Measurements from ENCODE around the gene CROCC.

CROCC gene

DNA sequence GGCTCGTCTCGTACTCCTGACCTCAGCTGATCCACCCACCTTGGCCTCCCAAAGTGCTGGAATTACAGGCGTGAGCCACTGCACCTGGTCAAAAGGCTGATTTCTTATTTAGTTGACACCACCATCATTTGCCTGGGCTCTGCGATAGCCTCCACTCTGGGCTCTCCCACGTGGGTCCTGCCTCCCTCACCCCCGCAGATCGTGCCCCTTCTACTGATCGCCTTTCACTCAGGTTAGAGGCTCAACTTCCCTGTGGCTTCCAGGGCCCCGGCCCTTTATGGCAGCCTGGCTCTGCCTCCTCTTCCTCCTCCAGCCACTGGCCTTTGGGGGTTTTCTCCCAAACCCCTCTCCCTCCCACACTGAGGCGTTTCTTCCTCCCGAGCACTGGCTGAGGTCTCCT, 61.2 kb downstream of the CROCC start:
- TF ChIP-seq, protein P1, sequence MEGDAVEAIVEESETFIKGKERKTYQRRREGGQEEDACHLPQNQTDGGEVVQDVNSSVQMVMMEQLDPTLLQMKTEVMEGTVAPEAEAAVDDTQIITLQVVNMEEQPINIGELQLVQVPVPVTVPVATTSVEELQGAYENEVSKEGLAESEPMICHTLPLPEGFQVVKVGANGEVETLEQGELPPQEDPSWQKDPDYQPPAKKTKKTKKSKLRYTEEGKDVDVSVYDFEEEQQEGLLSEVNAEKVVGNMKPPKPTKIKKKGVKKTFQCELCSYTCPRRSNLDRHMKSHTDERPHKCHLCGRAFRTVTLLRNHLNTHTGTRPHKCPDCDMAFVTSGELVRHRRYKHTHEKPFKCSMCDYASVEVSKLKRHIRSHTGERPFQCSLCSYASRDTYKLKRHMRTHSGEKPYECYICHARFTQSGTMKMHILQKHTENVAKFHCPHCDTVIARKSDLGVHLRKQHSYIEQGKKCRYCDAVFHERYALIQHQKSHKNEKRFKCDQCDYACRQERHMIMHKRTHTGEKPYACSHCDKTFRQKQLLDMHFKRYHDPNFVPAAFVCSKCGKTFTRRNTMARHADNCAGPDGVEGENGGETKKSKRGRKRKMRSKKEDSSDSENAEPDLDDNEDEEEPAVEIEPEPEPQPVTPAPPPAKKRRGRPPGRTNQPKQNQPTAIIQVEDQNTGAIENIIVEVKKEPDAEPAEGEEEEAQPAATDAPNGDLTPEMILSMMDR (conservative IDR thresholded peaks at IDR 0.05): no peak
- no peak overlapping the region for H3K27ac ChIP-seq

DNA sequence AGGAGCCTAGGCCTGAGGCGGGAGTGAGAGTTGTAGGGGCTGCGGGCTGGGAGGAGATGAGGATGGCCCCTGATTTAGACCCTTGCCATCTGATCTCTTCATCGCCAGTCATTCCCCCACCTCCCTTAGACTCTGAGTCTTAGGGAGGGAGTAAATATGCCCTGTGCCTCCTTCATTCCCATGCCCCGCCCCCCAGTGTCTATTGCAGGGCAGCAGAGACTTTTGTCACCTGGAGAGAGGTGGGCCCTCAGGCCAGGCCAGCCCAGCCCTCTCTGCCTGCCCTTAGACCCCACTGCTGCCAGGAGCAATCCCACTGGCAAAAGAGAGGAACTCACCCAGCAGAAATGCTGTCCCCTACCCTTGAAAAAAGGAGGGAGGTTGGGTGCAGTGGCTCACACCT, 61.9 kb downstream of the CROCC start:
- TF ChIP-seq, protein P1 (conservative IDR thresholded peaks at IDR 0.05): no peak

DNA sequence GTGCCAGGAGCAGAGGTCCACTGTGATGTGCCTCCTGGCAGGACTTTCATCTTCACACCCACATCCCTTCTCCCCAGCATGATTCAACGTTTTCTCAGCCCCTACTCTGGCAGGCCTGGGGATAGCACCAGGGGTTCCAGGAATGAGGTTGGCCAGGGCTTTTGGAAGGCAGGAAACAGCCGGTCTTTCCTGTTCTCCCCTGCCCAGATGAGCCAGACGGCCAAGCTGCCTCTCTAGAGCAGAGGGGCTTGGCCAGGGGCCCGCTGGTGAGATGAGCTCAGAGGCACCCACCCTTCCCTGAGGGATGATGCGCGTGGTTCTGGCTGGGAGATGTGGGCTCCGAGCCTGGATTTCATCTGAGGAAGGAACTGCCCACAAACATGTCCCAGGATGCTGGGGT, 63.0 kb downstream of the CROCC start:
- TF ChIP-seq, protein P1 (conservative IDR thresholded peaks at IDR 0.05): no peak
- H3K27ac ChIP-seq: no peak overlapping the region

More for the DNA sequence above, 61.9 kb downstream of the CROCC start:
- no peak overlapping the region for H3K27ac ChIP-seq

DNA sequence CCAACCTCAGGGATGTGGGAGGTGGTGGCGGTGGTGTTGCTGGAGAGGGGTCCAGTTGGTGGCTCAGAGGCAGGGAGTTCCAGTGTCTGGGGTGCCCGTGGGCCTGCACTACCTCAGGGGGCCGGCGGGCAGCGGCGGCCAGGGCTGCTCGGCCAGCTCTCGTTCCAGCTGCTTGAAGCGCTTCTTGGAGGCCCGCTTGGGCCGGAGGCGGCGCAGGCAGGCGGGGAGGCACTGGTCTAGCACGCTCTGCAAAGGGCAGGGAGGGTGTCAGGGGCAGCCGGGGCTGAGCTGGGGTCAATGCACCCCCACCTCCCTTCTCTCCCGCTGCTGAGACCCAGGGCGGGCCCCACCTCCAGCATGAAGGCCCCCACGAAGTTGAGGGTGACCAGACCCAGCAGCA, 64.4 kb downstream of the CROCC start:
- TF ChIP-seq, protein P1 (conservative IDR thresholded peaks at IDR 0.05): no peak
- no peak overlapping the region for H3K27ac ChIP-seq

DNA sequence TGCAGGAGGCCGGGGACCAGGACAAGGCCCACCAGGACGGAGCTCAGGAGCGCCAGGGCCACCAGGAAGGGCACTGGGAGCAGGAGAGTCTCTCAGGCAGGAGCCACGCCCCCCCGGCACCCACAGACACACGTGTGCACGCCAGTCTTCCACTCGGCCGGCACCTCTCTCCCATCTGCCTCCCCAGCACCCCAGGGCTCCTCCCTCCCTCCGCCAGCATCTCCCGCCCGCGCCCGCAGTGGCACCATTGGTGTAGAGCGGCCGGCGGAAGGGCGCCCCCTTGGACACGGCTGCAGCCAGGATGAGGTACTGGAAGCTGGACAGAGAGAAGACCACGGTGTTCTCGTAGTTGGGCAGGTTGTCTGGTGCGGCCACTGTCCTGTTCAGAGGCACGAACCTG, 64.8 kb downstream of the CROCC start:
- TF ChIP-seq, protein P1 (conservative IDR thresholded peaks at IDR 0.05): no peak
- H3K27ac ChIP-seq: no peak overlapping the region

DNA sequence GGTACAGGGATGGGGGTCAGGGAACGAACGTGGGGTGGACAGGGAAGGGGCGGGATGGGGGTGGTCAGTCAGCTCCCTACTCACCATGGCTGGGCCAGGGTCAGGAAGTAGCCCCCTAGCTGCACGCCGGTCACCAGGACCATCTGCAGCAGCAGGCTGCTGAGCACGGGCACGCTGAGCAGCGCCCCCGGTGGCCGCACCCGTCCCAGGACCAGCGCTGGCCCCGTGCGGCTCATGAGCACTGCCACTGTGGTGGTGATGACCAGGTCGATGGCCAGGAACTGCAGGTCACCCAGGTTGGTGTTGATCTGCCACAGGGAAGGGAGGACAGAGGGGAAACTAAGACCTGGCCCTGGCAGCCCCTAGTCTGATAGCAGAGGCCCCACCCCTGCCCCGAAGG, 65.2 kb downstream of the CROCC start:
- no peak overlapping the region for H3K27ac ChIP-seq
- TF ChIP-seq, protein P1 (conservative IDR thresholded peaks at IDR 0.05): peak; percentile 45

DNA sequence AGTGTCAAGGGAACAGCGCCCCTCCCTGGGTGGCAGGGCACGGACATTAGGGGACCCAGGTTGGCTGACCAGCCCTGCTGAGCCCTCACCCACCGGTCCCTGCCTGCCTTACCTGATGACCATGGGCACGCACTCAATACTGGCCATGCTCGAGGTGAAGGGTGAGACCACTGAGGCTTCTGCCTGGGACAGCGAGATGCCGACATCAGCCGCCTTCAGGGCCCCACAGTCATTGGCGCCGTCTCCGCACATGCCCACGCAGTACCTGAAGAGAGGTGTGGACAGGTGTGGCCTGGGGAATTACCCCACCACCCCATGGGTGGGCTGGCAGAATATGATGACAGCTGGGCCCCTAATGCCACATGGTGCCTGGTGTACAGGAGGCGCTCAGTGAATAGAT, 66.5 kb downstream of the CROCC start:
- H3K27ac ChIP-seq: no peak overlapping the region
- TF ChIP-seq, protein P1 (conservative IDR thresholded peaks at IDR 0.05): no peak
